Coronary artery (tissue), 2 donors: ENCODE data around the gene SMCO4.

Experiments used
- DNase-seq: peaks from one replicate; pipeline ENCODE4 v3.0.0-alpha.2; 2017; ENCODE audit warnings: low spot score
- H3K27ac ChIP-seq, 2 donors: fragments of 200-600 bp; sonication (generic); one replicate each; pipeline ENCODE4 v1.5.1; 2016 to 2019
- H3K4me3 ChIP-seq: fragments of 200-600 bp; sonication (generic); 2 replicates; pipeline ENCODE4 v1.5.1; 2016; ENCODE audit warnings: mild to moderate bottlenecking, moderate library complexity
- TF ChIP-seq, protein P1 (sequence below): fragments of 200-600 bp; sonication (generic); IDR thresholded peaks from one replicate; pipeline ENCODE4 v1.5.1; 2019; ENCODE audit warnings: antibody characterized with exemption

The SMCO4 gene

DNA sequence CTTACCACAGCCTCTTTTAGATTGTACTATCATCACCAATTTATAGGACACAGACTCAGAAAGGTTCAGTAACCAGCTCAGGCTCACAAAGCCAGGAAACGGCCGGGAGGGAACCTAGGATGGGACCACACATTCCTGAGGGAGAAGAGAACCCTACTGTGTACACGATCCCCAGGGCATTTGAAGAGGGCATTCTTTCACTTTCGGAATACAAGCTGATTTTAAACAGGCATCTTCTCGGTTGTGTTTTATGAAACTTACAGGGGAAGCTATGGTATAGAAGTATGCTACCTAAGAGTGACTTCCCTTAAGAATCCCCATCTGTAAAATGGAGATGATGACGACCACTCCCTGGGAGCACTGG lies 19.0 kb downstream of the SMCO4 start:
- TF ChIP-seq, protein P1, sequence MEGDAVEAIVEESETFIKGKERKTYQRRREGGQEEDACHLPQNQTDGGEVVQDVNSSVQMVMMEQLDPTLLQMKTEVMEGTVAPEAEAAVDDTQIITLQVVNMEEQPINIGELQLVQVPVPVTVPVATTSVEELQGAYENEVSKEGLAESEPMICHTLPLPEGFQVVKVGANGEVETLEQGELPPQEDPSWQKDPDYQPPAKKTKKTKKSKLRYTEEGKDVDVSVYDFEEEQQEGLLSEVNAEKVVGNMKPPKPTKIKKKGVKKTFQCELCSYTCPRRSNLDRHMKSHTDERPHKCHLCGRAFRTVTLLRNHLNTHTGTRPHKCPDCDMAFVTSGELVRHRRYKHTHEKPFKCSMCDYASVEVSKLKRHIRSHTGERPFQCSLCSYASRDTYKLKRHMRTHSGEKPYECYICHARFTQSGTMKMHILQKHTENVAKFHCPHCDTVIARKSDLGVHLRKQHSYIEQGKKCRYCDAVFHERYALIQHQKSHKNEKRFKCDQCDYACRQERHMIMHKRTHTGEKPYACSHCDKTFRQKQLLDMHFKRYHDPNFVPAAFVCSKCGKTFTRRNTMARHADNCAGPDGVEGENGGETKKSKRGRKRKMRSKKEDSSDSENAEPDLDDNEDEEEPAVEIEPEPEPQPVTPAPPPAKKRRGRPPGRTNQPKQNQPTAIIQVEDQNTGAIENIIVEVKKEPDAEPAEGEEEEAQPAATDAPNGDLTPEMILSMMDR: no peak
- Histone ChIP-seq H3K27ac (peak overlapping the region in 1 of 2 donors; percentile 36), H3K4me3 (no peak overlapping the region)
- DNase-seq: no peak

DNA sequence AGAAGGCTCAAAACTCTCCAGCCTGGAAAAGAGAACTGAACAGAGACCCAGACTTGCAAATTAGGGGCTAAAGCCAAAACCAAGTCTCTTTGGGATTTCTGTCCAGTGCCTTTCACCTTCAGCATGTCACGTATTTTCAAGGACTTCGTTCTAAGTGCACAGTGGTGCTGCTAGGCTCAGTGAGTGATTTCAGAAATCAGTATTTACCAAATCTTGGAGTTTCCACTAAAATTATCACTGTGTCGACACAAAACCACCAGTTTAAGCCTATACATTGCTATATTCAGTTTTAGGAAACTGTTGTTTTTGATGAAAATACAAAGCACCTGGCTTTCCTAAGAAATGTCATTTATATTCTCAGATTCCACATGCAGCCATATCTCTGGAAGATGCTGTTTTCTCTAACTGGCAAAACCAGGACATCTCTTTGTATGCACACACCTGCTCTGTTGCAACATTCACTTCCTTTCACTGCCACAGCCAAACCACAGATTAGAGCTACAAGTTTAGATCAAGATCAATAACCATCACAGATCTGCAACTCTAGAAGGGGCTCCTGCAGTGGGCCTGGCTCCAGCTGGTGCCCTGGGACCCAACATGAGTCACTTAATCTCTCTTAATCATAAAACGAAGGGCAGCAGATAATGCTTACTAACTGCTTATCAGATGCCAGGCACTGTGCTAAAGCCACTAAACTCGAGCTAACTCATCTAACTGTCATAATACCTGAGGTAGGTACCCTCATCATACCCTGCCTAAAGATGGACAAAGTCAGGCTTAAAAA lies 22.3 kb downstream of the SMCO4 start:
- no peak for DNase-seq
- no peak overlapping the region for H3K4me3 ChIP-seq
- TF ChIP-seq, protein P1: no peak
- no peak overlapping the region for H3K27ac ChIP-seq

DNA sequence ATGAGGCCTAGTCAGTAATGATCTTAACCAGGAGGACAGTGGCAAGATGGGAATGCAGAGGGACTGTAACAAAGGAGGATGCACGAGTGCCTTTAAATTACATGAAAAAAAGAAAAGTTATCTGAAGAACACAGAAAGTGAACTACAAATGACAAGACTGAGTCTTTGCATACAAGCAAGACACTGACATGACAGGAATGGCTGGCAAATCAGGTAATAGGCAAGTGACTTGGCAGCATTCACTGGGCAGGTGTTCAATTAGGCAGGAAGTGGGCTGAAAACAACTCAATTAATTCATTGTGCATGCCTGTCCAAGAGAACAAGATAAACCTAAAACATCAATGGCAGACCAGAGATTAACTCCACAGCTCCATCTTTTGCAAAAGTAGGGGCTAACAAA lies 24.0 kb downstream of the SMCO4 start:
- no peak overlapping the region for H3K27ac ChIP-seq
- TF ChIP-seq, protein P1: no peak
- no peak for DNase-seq
- H3K4me3 ChIP-seq: no peak overlapping the region

DNA sequence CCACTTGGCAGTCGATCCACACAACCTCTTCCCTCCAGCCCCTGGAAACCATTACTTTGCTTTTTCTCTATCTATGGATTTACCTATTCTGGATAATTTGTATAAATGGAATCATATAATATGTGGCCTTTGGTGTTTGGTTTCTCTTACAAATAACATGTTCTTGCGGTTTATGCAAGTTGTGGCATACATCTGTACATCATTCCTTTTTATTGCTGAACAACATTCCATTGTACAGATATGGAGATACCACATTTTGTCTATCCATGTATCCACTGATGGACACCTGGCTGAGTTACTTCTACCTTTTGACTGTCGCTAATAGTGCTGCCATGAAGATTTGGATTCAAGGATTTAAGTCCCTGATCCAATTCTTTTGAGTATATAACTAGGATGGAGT lies 25.1 kb downstream of the SMCO4 start:
- DNase-seq: no peak
- Histone ChIP-seq H3K27ac (no peak overlapping the region), H3K4me3 (no peak overlapping the region)
- TF ChIP-seq, protein P1: no peak

DNA sequence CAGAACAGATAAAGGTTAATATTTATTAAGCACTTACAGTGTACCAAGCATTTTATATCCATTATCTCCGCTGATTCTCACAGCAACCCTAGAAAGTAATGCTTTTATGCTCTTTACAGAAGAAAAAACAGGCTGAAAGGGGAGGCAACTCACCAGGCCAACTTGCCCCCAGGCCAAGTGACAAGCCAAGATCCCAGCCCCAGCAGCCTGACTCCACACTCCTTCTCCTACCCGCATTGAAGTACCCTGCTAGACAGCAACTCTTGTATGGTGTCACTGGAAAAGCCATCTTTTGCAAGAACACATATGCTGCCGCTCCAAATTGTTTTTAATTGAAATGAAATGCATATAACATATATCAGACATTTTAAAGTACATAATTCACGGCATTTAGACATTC lies 25.6 kb downstream of the SMCO4 start:
- H3K4me3 ChIP-seq: no peak overlapping the region
- no peak overlapping the region for H3K27ac ChIP-seq

DNA sequence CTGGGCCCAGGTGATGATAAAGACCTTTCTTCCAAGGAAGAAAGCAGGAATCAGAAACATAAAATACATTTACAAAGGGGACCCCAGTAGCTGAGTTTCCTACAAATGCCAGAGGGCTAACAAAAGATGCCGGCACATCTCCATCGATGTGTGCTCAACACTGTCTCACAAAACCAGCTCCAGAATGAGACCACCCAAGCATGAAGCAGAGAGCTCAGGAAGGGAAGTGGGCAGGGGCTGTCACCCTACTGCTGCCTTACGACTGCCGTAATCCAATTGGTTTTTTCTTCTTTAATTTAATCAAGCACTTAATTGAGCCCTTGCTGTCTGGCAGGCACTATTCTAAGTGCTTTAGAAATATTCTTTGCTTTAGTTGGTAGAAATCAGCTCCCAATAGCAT lies 26.1 kb downstream of the SMCO4 start:
- Histone ChIP-seq H3K4me3 (no peak overlapping the region), H3K27ac (no peak overlapping the region)
- DNase-seq: no peak
- TF ChIP-seq, protein P1: no peak

More for the DNA sequence above, 25.6 kb downstream of the SMCO4 start:
- TF ChIP-seq, protein P1: no peak
- no peak for DNase-seq

DNA sequence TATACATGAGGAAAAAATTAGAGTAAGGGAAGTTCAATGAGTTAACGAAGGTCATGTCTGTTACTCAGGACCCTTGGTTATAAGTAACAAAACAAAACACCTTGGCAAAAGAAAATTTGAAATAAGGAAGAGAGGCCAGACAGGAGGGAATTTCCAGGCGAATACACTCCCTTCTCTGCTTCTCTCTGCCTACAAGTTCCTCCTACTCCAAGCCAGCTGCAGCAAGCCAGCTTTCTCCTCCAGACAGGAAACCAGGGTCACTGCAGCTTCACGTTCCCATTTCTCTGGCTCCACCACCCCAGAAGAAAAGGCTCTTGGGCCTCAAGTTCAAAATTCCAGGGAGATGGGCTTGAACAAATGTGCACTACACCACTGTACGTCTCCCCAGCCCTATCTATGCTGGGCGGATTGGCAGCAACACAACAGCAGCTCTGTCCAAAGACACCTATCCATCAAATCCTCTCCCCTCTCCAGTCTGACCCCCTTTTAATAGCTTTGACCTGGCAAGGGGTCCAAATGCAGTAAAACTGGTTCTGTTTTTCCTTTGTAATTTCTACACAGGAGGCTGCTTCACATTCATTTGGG lies 27.7 kb downstream of the SMCO4 start:
- Histone ChIP-seq H3K27ac (no peak overlapping the region), H3K4me3 (no peak overlapping the region)
- TF ChIP-seq, protein P1: no peak
- DNase-seq: no peak
